ENCODE measurements around the gene UBC.
"Not testable (repeated sequence)": the region's sequence is repeated elsewhere in the genome, so short reads cannot be mapped to it uniquely, and the experiment has no call there.

UBC gene

DNA sequence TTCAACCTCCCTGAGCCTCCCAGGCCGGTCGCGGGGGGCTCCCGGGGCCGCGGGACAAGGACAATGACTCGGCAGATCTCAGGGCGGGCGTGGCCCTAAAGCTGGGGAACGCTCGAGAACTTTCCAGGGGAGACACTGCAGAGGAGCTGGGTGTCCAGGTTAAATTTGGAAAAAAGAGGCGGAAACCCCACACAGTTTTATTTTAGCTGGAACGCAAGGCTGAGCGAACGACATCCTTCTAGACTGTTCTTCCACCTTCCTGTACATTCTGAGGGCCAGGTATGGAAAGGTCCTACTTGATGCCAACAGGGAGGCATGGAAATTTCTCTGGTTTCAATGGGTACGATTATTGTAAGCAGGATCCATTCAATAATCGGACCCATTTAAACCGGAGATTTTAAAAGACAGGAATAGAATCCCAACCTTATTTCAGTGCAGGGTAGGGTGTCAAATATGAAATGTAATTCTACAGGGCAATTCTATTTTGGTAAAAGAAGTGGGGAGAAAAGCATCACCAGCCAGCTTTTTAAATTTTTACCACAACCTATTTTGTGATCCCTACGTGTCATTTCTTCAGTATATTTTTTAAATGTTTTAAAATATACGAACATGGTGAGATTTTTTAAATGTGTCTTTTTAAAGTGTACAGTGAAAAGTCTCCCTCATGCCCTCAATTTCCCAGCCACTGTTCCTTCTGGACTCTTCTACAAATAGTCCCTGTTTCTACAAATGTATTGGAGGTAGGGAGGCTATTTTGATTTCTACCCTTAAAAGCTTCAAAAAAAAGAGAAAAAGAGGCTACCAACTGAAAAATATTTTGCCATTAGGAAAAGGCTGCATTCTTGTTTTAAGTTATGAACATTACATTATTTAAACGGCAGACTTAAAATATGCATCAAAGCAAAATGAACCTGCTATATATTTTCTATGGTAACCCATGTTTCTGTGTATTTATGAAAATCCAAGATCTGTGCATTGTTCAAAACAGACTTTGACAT is 1.1 kb upstream of the UBC start:
- DNase-seq (ENCODE audit: low read depth in 1 of 2, low spot score in 1 of 2) = no peak

DNA sequence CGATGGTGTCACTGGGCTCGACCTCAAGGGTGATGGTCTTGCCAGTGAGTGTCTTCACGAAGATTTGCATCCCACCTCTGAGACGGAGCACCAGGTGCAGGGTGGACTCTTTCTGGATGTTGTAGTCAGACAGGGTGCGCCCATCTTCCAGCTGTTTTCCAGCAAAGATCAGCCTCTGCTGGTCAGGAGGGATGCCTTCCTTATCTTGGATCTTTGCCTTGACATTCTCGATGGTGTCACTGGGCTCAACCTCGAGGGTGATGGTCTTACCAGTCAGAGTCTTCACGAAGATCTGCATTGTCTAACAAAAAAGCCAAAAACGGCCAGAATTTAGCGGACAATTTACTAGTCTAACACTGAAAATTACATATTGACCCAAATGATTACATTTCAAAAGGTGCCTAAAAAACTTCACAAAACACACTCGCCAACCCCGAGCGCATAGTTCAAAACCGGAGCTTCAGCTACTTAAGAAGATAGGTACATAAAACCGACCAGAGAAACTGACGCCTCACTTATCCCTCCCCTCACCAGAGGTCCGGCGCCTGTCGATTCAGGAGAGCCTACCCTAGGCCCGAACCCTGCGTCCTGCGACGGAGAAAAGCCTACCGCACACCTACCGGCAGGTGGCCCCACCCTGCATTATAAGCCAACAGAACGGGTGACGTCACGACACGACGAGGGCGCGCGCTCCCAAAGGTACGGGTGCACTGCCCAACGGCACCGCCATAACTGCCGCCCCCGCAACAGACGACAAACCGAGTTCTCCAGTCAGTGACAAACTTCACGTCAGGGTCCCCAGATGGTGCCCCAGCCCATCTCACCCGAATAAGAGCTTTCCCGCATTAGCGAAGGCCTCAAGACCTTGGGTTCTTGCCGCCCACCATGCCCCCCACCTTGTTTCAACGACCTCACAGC is 717 bp downstream of the UBC start:
- peak; percentile 84 to 90 for DNase-seq (ENCODE audit: low read depth in 1 of 2, low spot score in 1 of 2)

DNA sequence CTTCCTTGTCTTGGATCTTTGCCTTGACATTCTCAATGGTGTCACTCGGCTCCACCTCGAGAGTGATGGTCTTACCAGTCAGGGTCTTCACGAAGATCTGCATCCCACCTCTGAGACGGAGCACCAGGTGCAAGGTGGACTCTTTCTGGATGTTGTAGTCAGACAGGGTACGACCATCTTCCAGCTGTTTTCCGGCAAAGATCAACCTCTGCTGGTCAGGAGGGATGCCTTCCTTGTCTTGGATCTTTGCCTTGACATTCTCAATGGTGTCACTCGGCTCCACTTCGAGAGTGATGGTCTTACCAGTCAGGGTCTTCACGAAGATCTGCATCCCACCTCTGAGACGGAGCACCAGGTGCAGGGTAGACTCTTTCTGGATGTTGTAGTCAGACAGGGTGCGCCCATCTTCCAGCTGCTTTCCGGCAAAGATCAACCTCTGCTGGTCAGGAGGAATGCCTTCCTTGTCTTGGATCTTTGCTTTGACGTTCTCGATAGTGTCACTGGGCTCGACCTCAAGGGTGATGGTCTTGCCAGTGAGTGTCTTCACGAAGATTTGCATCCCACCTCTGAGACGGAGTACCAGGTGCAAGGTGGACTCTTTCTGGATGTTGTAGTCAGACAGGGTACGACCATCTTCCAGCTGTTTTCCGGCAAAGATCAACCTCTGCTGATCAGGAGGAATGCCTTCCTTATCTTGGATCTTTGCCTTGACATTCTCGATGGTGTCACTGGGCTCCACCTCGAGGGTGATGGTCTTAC is 1.7 kb downstream of the UBC start:
- DNase-seq (ENCODE audit: low read depth in 1 of 2, low spot score in 1 of 2) = not testable (repeated sequence)

DNA sequence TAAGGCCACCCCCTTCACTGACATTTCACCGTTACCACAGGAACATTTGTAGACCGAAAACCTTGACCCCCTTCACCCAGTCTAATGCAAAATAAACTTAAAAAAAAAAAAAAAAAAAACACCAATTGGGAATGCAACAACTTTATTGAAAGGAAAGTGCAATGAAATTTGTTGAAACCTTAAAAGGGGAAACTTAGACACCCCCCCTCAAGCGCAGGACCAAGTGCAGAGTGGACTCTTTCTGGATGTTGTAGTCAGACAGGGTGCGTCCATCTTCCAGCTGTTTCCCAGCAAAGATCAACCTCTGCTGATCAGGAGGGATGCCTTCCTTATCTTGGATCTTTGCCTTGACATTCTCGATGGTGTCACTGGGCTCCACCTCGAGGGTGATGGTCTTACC is 2.9 kb downstream of the UBC start:
- not testable (repeated sequence) for DNase-seq (ENCODE audit: low read depth in 1 of 2, low spot score in 1 of 2)

DNA sequence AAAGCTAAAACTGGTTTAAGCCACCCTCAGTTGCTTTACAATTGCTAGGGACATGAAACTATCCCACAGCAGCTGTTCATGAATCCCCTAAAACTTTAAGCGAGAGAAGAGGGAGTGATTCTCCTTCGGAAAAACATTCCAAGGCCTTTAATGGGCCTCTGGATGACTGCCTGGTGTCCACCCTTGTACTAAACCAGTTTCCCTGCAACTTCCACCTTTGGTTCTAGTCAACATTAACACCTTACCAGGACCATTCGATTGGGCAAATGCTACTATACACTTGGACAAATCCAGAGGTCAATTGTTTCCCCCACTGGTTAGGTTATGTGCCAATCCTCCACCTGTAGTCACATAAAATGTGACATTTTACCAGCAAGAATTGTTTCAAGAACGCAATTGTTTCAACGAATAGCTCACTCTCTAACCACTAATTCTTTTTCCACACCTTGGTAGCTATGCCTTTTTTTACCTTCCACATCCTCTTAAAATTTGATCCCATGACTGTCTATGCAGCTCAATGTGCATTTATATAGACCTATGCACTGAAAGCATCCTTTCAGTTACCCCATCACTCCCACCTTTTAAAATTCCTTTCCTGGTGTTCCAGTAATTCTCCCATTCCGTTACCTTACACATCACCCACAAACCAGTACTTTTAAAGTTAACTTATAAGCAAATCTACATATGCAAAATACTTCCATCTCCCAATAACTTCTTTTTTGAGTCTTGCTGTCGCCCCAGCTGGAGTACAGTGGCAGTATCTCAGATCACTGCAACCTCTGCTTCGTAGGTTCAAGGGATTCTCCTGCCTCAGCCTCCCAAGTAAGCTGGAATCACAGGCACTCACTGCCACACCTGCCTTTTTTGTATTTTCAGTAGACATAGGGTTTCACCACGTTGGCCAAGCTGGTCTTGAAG is 3.6 kb downstream of the UBC start:
- DNase-seq (ENCODE audit: low read depth in 1 of 2, low spot score in 1 of 2) = no peak

DNA sequence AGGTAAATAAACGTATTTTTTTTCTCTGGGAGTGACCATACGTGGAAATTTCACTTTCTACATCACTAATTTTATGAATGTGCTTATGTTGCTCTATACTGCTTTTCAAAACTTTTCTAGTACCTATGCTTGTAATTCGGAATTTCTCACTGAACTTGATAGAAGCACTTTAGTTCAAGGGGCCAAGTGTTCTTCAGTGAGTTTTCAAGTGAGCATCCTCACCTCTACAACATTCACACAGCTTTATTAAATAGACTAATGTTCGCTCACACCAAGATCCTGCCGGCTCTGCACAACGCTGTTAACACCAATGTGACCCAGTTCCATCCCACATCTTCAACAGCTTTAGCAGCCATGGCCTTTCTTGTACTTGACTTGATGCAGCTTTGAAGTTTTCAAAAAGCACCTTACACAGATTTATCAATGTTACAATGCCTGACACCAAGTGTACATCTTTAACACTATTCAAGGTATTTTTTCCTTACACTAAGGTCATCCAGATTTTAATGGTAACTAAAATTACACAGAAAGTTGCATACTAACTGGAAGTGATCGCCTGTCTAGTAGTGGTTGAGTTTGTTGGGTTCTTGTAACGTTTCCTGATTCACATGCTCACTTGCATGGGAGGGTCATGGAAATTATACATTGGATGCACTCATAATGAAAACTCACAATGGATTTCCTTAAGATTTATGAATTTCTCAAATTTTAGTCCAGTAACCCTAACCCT is 4.5 kb downstream of the UBC start:
- no peak for DNase-seq (ENCODE audit: low read depth in 1 of 2, low spot score in 1 of 2)

DNA sequence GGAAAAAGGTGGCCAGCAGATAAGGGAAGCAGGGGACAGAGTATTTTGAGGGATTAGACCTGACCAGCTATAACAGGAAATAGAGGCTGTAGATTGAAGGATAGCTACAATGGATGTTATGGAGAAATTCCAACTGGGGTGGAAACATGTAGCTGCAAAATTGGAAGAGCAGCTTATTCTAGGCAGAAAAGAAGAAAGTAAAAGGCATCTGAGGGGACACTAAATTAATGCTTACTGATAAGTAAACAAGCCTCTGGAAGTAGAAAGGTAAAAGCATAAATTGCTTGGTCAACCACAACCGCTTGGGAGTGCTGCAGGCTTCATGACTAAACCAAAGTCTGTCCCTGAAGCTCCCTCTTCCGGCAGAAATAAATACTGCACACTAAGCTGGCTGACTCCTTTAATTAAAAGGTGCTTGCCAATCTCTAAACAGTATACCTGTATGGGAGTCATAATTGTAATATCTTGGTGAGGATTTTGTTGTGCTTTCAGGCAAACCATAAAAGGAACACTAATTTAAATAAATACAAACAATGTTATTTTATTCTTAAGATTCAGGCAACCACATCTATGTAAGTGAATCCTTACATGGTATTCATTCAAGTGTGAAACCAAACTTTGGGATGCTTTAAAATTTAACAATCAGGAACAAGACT is 7.7 kb downstream of the UBC start:
- DNase-seq (ENCODE audit: low read depth in 1 of 2, low spot score in 1 of 2) = peak; percentile 44 to 68

DNA sequence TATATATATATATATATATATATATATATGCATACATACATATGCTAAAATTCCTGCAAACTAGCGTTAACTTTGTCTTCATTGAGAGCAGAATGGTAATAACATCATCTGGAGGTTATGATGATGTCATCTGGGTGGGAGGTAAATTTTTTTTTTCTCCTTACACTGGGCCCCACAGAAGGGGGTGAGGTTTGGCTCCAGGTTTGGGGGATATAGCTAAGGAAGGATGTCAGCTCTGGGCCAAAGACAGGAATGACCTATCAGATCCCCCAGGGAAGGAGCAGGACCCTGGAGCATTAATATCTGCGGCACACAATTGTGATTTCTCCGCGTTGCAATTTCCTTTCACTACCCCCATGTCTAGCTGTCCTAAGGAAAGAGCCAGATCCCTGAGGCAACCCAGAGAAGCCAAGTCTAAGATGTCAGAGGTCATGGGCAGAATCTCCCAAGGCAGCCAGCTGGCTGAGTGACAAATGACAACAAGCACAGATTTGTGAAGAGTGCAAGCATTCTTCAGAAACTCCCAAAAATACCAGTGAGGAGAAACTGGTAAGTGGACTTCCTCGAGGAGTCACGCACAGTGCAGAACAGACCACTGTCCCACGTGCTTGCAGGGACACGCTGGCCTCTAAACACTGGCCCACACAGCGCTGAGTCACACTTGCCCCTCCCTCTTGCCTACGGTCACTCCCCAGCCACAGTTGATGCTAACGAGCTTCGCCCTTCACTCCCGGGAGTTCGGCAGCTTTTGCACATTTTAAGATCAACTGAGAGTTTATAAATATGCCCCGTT is 9.9 kb downstream of the UBC start:
- DNase-seq (ENCODE audit: low read depth in 1 of 2, low spot score in 1 of 2) = no peak

DNA sequence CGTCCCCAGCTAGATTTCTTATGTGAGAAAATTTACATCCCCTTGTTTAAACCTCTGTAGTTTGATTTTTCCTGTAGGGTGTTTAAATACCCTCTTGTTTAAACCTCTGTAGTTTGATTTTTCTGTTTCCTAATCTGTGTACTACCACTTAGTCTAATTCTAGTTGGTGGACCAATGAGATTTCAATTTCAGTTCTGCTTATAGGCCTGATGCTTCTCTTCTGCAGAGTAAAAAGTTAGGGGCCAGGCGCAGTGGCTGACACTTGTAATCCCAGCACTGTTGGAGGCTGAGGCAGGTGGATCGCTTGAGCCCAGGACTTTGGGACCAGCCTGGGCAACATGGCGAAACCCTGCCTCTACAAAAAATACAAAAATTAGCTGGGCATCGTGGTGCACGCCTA is 11.5 kb downstream of the UBC start:
- DNase-seq (ENCODE audit: low read depth in 1 of 2, low spot score in 1 of 2) = no peak

DNA sequence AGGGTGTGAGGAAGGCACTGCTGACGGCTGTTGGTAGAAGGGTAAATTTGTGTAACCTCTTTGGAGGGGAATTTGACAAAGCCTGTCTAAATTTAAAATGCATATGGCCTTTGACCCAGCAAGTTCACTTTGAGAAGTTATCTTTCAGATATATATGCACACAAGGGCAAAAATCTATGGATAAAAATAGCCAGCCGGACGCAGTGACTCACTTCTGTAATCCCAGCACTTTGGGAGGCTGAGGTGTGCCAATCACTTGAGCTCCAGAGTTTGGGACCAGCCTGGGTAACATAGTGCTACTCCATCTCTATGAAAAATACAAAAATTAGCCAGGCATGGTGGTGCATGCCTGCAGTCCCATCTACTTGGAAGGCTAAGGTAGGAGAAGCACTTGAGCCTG is 13.4 kb downstream of the UBC start:
- DNase-seq (ENCODE audit: low read depth in 1 of 2, low spot score in 1 of 2) = no peak

DNA sequence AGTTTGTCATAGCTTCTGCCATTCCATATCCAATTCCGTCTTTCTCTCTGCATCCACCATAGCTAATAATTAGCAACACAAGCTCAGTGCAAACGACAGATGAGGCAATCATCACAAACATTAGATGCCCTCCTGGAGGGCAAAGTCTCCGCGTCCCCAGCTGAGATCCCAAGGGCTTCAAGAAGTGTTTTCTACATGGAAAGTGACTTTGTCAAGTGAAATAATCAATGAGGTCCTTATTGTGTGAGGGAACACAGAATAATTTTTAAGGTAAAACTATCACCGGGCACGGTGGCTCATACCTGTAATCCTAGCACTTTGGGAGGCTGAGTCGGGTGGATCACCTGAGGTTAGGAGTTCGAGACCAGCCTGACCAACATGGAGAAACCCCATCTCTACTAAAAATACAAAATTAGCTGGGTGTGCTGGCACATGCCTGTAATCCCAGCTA is 14.1 kb downstream of the UBC start:
- not testable (repeated sequence) for DNase-seq (ENCODE audit: low read depth in 1 of 2, low spot score in 1 of 2)

DNA sequence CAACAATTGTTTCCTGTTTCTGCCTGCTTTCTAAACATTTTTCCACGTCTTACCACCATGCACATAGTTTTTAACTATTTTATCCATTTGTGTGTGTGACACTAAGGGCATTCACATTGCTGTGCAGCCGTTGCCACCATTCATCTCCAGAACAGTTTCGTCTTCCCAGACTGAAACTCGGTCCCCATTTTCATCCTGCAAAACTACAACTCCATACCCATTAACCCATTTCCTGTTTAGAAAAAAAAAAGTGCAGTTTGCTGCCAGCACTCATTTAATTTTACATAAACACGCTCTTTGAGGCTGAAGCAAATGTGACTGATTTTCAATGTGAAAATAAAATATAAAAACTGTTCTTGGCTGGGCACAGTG is 15.5 kb downstream of the UBC start:
- no peak for DNase-seq (ENCODE audit: low read depth in 1 of 2, low spot score in 1 of 2)

DNA sequence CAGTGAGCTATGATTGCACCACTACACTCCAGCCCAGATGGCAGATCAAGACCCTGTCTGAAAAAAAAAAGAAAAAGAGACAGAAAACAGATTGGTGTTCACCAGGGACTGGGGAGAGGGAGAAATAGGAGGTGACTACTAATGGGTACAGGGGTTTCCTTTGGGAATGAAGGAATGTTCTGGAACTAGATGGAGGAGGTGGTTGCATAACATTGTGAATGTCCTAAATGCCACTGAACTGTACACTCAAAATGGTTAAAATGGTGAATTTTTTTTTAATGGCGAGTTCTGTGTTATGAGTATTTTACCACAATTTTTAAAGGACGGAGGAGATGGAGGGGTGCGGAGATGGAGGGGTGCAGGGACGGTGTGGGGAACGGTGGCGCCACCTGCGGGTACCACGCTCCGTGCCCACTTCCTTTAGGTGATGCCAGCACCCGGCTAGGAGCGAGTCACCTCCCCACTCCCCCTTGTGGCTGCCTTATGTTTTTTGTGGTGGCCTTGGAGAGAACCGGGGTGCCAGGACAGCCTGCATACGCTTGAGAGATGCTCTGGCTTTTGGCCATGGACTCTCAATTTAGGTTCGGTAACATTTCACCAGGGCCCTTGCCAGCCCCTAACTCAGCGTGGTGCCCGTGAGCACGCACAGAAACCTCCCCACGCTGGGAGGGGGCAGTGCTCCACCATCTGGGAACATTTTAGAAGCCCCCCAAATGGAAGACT is 16.1 kb downstream of the UBC start:
- peak; percentile 35 to 36 for DNase-seq (ENCODE audit: low read depth in 1 of 2, low spot score in 1 of 2)

DNA sequence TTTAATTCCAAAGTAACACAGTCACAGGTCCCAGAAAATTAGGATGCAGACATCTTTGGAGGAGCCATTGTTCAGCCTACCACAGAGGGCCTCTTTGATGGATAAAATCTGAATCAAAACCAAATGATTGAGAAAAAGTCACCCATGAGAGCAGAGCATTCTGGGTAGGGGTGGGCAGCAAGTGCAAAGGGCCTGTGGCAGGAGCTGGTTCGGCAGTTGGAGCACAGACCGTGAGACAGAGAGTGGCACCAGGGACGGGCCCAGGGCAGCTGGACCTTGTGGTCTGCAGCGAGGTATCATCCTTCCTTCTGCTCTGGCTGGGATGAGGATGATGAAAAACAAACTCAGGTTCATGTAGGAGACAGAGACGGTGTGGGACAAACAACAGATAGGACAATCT is 18.0 kb downstream of the UBC start:
- no peak for DNase-seq (ENCODE audit: low read depth in 1 of 2, low spot score in 1 of 2)

DNA sequence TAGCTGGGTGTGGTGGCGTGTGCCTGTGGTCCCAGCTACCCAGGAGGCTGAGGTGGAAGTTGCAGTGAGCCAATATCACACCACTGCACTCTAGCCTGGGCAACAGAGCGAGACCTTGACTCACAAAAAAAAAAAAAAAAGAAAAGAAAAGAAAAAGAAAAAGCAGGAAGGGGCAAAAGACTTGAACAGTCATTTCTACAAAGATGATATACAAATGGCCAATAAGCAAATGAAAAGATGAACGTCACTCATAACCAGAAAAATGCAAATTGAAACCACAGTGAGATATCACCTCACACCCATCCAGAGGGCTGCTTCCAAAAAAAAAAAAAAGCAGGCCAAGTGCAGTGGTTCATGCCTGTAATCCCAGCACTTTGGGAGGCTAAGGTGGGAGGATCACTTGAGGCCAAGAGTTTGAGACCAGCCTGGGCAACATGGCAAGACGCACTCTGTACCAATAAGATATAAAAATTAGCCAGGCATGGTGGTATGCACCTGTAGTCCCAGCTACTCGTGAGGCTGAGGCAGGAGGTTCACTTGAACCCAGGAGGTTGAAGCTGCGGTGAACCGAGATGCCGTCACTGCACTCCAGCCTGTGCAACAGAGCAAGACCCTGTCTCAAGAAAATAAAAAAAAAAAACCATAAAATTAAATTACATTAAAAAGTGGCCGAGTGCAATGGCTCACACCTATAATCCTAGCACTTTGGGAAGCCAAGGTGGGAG is 20.5 kb downstream of the UBC start:
- DNase-seq (ENCODE audit: low read depth in 1 of 2, low spot score in 1 of 2) = no peak

DNA sequence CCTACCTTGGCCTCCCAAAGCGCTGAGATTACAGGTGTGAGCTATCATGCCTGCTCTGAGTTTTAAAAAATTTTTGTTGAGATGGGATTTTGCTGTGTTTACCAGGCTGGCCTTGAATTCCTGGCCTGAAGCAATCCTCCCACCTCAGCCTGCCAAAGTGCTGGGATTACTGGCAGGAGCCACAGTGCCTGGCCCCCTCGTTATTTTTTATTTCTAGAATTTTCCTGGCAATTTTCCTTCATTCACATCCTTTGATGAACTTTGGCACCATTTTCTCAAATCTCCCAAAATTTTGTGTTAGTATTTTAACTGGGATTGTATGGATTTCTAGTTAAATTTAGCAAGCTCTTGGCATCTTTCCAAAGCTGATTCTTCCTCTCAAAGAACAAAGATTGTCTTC is 26.2 kb downstream of the UBC start:
- DNase-seq (ENCODE audit: low read depth in 1 of 2, low spot score in 1 of 2) = no peak

DNA sequence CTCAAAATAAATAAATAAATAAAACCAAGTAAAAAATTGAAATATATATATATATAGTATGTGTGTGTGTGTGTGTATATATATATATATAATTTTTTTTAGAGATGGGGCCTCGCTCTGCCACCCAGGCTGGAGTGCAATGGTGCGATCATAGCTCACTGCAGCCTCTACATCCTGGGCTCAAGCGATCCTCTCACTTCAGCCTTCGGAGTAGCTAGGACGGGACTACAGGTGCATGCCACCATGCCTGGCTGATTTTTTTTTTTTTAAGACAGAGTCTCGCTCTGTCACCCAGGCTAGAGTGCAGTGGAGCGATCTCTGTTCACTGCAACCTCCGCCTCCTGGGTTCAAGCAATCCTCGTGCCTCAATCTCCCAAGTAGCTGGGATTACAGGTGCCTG is 26.7 kb downstream of the UBC start:
- DNase-seq (ENCODE audit: low read depth in 1 of 2, low spot score in 1 of 2) = not testable (repeated sequence)
